ENCODE results near the gene MMEL1. TPM values are rescaled to one million over a fixed set of nuclear protein-coding genes. Genes with fewer than 3 reads are reported as not detected.

MMEL1 gene
- total and polyA plus RNA-seq, 2 experiments from 2014 or later = 0.93 to 1.8 TPM

- no peaks in the 10 kb centered on the region for H3K27me3 ChIP-seq
- no peaks in the 10 kb centered on the region for H3K9me3 ChIP-seq (ENCODE audit: low read depth)
- H4K20me1 ChIP-seq (ENCODE audit: insufficient read depth, poor library complexity, severe bottlenecking) = no peaks in the 10 kb centered on the region
- no peak overlapping the region for H3K4me2 ChIP-seq
- DNase-seq (ENCODE audit: low spot score) = no peak
- H3K79me2 ChIP-seq = no peaks in the 10 kb centered on the region
- no peaks in the 10 kb centered on the region for H3K36me3 ChIP-seq (replicated peaks; ENCODE audit: insufficient read depth, low read depth)
- no peak overlapping the region for H2AFZ ChIP-seq
- peaks cover 4% of the 10 kb centered on the region for H3K4me1 ChIP-seq (ENCODE audit: insufficient read depth)
- H3K27ac ChIP-seq = no peak overlapping the region
- no peaks in the 10 kb centered on the region for H3K9me2 ChIP-seq (replicated peaks; ENCODE audit: insufficient read depth)
- no peak overlapping the region for H3K4me3 ChIP-seq
- no peak for TF ChIP-seq EZH2 (IDR thresholded peaks at IDR 0.05; ENCODE audit: borderline replicate concordance)
- TF ChIP-seq EZH2phosphoT487 (IDR thresholded peaks at IDR 0.05; ENCODE audit: low read depth, severe bottlenecking, unreplicated experiment) = no peak
- TF ChIP-seq, protein P1, sequence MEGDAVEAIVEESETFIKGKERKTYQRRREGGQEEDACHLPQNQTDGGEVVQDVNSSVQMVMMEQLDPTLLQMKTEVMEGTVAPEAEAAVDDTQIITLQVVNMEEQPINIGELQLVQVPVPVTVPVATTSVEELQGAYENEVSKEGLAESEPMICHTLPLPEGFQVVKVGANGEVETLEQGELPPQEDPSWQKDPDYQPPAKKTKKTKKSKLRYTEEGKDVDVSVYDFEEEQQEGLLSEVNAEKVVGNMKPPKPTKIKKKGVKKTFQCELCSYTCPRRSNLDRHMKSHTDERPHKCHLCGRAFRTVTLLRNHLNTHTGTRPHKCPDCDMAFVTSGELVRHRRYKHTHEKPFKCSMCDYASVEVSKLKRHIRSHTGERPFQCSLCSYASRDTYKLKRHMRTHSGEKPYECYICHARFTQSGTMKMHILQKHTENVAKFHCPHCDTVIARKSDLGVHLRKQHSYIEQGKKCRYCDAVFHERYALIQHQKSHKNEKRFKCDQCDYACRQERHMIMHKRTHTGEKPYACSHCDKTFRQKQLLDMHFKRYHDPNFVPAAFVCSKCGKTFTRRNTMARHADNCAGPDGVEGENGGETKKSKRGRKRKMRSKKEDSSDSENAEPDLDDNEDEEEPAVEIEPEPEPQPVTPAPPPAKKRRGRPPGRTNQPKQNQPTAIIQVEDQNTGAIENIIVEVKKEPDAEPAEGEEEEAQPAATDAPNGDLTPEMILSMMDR (IDR thresholded peaks at IDR 0.05; ENCODE audit: poor library complexity) = no peak
- WGBS (ENCODE audit: low lambda C conversion rate, missing lambda C conversion rate) = 78% methylated on average over 11 of the region's 11 CpGs
Measured at GRCh38 chr1:2612591-2613365, 20.0 kb downstream of the MMEL1 start.

DNA sequence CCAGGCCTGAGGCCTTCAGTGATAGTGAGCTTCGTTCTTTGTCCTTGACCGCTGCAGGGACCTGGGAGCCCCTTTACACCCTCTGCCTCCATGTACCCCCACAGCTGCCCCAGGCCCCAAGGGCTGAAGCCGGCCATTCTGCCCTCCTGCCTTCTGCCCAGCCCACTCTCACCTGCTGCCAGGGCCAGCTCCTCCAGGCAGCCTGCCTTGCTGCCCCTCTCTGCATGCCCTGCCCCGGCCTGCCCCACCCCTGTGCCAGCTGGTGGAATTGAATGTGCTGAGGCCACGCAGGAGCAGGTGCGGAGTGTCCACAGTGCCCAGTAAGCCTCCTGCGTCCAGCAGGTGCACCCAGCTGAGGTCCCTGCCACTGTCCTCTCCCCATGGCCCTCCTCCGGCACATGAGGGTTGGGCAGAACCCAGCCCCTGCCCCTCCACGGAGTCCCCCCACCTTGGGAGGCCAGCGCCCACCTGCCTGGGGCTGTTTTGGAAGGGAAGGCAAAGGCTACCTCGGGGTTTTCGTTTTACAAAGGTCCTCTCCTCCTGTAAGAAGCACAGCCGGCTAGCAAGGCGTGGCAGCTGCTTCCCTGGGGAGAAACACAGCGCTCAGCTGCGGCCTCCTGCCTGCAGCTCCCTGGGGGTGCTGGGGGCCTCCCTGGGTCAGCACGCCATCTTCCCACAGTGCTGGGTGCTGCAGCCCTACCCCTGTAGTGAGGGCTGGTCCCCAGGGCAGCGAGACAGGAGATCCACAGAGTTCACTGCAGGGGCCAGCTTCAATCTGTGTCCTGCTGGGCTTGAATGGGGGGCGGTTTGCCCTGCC is 21.0 kb downstream of the MMEL1 start:
- TF ChIP-seq EZH2phosphoT487 (IDR thresholded peaks at IDR 0.05; ENCODE audit: low read depth, severe bottlenecking, unreplicated experiment) (no peak), EZH2 (IDR thresholded peaks at IDR 0.05; ENCODE audit: borderline replicate concordance) (no peak)
- TF ChIP-seq, protein P1 (IDR thresholded peaks at IDR 0.05; ENCODE audit: poor library complexity) = no peak
- no peaks in the 10 kb centered on the region for H3K79me2 ChIP-seq
- no peak for DNase-seq (ENCODE audit: low spot score)
- no peaks in the 10 kb centered on the region for H3K27me3 ChIP-seq
- H3K27ac ChIP-seq = no peak overlapping the region
- no peak overlapping the region for H3K4me2 ChIP-seq
- H3K9me3 ChIP-seq (ENCODE audit: low read depth) = no peaks in the 10 kb centered on the region
- H4K20me1 ChIP-seq (ENCODE audit: insufficient read depth, poor library complexity, severe bottlenecking) = no peaks in the 10 kb centered on the region
- H3K36me3 ChIP-seq (replicated peaks; ENCODE audit: insufficient read depth, low read depth) = no peaks in the 10 kb centered on the region
- WGBS (ENCODE audit: low lambda C conversion rate, missing lambda C conversion rate) = 90% methylated on average over 19 of the region's 19 CpGs
- H2AFZ ChIP-seq = no peak overlapping the region
- no peaks in the 10 kb centered on the region for H3K9me2 ChIP-seq (replicated peaks; ENCODE audit: insufficient read depth)
- H3K4me1 ChIP-seq (ENCODE audit: insufficient read depth) = peaks cover 4% of the 10 kb centered on the region
- no peak overlapping the region for H3K4me3 ChIP-seq

DNA sequence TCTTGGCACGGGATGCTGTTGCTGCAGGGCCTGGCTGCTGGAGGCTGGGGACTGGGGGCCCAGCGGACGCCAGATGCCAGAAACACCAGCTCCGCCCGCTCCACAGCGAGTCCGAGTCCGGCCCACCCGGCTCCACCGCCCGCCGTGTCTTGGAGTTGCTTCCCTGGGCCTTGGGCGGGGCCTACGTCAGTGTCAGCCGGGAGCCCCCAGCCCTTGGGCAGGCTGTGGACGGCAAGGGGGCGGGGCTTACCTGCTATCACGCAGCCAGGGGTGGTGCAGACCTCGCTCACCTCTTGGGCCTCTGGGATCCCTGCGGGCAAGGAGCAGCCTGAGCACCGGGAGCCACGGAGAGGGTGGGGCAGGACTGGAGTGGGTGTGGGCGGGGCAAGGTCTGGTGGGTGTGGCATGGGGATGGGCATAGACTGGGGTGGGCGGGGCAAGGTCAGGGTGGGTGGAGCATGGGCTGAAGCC is 21.8 kb downstream of the MMEL1 start:
- Histone ChIP-seq H3K4me2 (peak overlapping the region; percentile 47), H3K79me2 (no peaks in the 10 kb centered on the region), H3K4me3 (no peak overlapping the region), H3K9me3 (ENCODE audit: low read depth) (no peaks in the 10 kb centered on the region), H3K4me1 (ENCODE audit: insufficient read depth) (peaks cover 4% of the 10 kb centered on the region), H3K36me3 (replicated peaks; ENCODE audit: insufficient read depth, low read depth) (no peaks in the 10 kb centered on the region), H3K9me2 (replicated peaks; ENCODE audit: insufficient read depth) (no peaks in the 10 kb centered on the region), H3K27ac (no peak overlapping the region), H4K20me1 (ENCODE audit: insufficient read depth, poor library complexity, severe bottlenecking) (no peaks in the 10 kb centered on the region), H2AFZ (peak overlapping the region; percentile 43), H3K27me3 (no peaks in the 10 kb centered on the region)
- 10% methylated on average over 23 of the region's 24 CpGs for WGBS (ENCODE audit: low lambda C conversion rate, missing lambda C conversion rate)
- TF ChIP-seq, protein P1 (IDR thresholded peaks at IDR 0.05; ENCODE audit: poor library complexity) = no peak
- TF ChIP-seq EZH2 (IDR thresholded peaks at IDR 0.05; ENCODE audit: borderline replicate concordance) = no peak
- no peak for TF ChIP-seq EZH2phosphoT487 (IDR thresholded peaks at IDR 0.05; ENCODE audit: low read depth, severe bottlenecking, unreplicated experiment)
- DNase-seq (ENCODE audit: low spot score) = peak; percentile 78

Data from hepatocyte (in vitro differentiated cells).